GM18858 (cell line): ENCODE measurements around the gene MOK.
"Not testable (repeated sequence)": the region's sequence is repeated elsewhere in the genome, so short reads cannot be mapped to it uniquely, and the experiment has no call there.

Source experiments
- ATAC-seq: cut with Tn5 transposase; IDR thresholded peaks from one replicate; pipeline ENCODE4 v1.9.1; 2021; ENCODE audit not compliant: unreplicated experiment

MOK gene

GRCh38 chr14:102249981-102250380 lies 55.0 kb downstream of the MOK start:
- no peak for ATAC-seq

DNA sequence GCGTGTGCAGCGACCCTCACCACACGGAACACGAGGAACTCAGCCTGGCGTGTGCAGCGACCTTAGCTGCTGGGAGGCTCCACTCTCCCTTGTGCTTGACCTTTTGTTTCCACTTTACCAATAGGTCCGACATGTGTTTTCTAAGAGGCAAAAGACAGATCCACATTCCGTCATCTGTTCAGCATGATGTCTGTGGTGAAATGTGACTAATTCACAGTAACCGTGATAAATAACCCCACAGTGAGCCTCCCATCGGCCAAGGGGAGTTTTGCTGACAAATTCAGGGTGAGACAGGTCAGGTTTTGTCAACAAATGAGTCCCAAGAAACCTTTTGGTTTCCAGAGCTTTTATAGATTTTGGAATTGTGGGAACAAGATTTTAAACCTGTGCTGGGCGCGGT lies 55.9 kb downstream of the MOK start:
- no peak for ATAC-seq

GRCh38 chr14:102248121-102248520 lies 56.8 kb downstream of the MOK start:
- ATAC-seq: no peak

- no peak for ATAC-seq
Observed at GRCh38 chr14:102246071-102246470, 58.9 kb downstream of the MOK start.

GRCh38 chr14:102243795-102244194 lies 61.2 kb downstream of the MOK start:
- not testable (repeated sequence) for ATAC-seq

DNA sequence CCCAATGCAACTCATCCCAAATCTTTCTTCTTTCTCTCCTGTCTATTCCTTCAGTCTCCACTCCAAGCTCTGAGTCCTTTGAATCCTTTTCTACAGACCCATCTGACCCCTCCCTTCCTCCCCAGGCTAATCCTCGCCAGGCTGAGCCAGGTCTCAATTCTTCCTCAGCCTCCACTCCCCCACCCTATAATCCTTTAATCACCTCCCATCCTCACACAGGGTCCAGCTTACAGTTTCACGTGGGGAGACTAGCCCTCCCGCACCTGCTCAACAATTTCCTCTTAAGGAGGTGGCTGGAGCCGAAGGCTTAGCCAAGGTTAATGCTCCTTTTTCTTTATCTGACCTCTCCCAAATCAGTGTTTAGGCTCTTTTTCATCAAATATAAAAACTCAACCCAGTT lies 63.8 kb downstream of the MOK start:
- ATAC-seq: no peak

- not testable (repeated sequence) for ATAC-seq
Observed at GRCh38 chr14:102240481-102240880, 64.5 kb downstream of the MOK start.

- ATAC-seq: no peak
Observed at GRCh38 chr14:102239231-102239630, 65.7 kb downstream of the MOK start.

GRCh38 chr14:102238766-102239165 lies 66.2 kb downstream of the MOK start:
- ATAC-seq: no peak

DNA sequence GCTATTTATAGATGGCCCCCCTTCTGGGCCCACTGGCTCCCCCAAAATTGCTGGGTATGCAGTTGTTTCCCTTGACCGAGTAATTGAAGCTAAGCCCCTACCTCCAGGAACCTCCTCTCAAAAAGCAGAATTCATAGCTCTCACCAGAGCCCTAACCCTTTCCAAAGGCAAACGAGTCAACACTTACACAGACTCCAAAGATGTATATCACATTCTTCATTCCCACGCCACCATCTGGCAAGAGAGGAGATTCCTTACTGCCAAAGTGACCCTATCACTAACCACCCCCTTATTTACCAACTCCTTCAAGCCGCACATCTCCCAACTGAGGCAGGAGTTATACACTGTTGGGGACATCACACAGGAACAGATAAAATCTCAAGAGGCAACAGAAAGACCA lies 66.8 kb downstream of the MOK start:
- ATAC-seq: no peak

DNA sequence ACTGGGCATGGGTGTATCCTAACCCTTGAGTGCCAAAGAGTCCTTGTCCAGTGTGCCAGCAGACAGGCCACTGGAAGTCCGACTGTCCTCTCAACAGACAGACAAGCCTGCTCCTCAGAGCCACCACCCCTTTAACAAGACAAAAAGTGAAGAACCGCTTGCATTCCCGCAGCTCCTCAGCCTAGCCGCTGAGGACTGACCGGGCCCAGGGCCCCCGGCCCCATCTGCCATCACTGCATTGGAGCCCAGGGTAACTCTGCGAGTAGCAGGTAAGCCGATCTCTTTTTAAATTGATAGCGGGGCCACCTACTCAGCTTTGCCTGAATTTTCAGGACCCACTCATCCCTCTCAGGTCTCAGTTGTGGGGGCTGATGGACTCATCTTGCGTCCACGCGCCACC lies 68.9 kb downstream of the MOK start:
- ATAC-seq: no peak

GRCh38 chr14:102235275-102235897 lies 69.6 kb downstream of the MOK start:
- no peak for ATAC-seq

DNA sequence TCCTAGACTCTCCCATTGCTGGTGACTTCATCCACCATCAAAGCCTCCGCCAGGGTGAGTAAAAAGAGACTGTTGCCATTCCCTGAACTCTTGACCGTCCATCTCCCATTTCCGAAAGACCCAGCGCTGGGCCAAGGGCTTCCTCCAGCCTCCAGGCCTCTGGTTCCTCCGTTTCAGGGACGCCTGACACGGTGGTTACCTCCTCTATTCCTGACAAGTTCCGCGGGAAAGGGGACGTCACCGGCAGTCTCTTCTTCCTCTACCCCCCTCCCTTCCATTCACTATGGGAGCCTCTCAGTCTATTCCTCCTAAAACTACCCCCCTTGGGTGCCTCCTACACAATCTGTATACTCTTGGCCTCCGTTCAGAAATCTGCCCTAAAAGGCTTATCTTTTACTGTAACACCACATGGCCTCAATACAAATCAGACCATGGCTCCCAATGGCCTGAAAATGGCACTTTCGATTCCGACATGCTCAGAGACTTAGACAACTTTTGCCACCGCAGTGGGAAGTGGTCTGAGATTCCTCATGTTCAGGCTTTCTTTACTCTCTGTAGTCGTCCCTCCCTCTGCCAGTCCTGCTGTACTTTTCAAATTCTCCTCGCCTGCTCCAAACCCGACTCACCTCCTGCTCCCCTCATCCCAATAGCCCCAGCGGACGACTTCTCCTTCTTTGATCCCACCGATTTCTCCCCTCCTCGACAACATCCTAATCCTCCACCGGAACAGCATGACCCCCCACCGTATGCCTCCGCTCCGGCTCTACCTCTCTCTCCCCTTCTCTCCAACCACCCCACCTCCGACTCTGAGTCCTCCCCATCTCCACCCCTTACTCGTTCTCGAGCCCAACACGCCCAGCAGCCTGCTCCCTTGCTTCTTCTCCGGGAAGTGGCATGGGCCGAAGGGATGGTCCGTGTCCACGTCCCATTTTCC lies 70.4 kb downstream of the MOK start:
- no peak for ATAC-seq

DNA sequence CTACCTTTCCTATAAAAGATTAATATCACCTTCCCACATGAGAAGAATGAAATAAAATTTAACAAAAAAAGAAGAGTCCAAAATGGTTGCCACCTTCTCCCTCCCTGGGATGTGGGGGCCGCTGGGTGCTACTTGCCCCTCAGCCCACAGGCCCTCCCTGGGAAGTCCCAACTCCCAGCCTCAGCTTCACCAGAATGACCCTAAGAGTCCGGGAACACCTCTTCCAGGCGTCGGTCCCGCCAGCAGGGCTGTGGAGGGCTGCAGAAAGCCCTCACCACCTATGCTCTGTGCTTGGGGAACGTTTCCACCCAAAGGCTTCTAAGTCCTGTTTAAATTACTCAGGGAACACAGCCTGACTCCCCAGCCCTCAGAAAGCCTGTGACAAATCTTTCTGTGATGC lies 71.9 kb downstream of the MOK start:
- ATAC-seq: no peak

DNA sequence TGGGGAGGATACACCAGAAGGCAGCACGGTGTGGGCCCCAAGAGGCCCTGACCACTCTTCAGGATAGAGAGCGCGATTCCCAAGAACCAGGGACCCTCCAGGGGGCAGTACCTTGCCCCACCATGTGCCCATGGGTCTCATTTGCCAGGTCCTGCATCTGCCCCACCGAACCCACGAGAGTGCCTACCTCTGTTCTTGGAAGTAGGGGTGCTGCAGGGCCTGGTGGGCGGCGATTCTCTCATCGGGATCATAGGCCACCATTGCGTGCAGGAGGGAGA lies 72.7 kb downstream of the MOK start:
- no peak for ATAC-seq

DNA sequence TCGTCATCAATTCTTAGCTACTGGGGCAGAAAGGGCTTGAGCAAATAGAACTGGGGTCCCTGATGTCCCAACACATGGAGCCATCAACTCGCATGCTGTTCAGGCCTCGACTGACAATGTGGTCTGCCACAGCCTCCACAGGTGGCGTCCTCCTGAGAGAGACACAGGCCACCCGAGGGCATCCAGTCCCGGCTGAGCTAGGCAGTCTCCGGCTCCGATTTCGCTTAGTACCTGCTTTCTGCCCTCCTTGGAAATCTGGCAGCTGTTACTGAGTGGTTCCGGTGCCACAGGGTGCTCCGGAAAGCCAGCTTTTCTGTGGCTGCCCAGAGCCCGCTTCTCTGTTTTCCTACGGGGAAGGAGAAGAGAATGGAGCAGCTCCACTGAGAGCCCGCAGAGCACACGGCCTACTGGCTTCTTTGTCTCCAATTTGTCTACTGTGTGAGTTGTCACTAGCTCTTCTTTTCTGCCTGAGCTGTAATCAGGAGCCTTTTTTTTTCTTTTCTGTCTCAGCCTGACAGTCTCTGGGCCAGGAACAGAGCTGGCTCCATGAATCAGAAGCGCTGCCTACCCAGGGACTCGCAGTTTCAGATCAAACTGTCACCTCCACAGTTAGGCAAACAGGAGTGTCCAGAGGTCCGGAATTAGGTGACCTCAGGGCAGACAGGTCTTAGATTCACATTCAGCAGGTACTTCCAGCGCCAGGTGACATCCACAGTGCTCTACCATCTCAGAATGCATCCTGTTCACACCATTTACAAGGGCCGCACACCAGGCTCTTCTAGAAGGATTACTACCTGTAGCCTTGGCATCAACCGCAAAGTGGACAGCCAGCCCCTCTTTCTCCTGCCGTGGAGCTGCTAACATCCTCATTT lies 73.3 kb downstream of the MOK start:
- ATAC-seq: no peak

DNA sequence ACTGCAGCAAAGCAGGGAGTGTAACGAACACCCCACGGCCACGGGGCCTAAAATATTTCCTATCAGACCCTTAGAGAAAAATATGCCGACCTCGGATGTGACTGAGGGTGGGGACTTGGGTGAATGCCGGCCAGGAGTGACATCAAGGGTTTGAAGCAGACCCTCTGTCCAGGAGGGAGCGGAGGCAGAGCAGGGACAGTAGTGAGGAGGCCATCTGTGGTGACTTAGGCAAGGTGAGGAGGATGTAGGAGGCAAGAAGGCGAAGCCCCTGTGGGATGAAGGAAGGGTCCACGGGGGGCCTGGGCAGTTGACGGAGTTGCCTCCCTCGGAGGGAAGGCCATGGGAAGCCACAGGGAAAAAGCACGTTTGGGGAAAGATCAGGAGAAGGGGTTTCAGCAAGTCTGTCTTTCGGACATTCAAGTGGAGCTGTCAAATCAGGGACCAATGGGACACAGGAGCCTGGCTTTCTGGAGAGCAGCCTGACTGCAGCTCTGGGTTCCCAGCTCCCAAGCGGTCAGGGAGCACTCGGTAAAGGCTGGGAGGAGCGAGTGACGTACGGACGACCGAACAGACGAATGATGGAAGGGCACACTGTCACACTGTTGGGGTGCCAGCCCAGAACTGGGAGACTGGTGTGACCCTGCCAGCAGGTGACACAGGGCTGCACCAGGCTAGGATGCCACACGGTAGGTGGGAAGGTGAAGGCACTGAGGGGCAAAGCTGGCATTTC lies 74.3 kb downstream of the MOK start:
- ATAC-seq: no peak

GRCh38 chr14:102229739-102230092 lies 75.2 kb downstream of the MOK start:
- ATAC-seq: no peak

DNA sequence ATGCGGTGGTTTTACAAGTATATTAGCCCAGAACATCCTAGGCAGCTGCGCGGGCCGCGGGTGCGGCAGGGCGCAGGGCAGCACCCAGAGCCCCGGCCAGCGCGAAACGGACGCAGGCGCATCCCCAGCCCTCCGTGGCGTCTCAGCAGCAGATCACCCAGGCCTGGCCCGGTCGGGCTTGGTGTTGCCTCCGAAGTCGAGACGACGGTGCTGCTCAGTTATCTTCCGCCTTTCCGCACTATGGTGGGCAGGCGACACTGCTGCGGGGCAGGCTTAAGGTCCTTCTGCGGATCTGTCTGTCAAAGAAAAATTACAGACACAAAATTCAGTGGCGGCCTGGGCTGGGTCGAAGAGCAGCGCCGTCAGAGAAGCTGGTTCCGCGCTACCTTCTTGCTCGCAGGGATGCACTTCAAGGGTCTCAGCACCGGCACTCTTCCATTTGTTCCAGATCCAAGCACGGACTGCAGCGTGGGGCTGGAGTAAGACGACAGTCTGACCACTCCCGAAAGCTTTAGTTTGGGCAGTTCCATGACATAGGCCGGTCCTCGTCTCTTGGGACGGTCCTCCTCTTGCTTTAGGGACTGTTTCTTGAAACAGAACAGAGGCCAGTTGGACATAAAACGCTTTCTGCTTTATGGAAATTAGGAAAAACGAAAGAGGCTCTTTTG lies 75.8 kb downstream of the MOK start:
- ATAC-seq: no peak

- ATAC-seq: no peak
Observed at GRCh38 chr14:102227184-102227964, 77.6 kb downstream of the MOK start.
